ENCODE results near the gene MBNL1.

MBNL1 gene

DNA sequence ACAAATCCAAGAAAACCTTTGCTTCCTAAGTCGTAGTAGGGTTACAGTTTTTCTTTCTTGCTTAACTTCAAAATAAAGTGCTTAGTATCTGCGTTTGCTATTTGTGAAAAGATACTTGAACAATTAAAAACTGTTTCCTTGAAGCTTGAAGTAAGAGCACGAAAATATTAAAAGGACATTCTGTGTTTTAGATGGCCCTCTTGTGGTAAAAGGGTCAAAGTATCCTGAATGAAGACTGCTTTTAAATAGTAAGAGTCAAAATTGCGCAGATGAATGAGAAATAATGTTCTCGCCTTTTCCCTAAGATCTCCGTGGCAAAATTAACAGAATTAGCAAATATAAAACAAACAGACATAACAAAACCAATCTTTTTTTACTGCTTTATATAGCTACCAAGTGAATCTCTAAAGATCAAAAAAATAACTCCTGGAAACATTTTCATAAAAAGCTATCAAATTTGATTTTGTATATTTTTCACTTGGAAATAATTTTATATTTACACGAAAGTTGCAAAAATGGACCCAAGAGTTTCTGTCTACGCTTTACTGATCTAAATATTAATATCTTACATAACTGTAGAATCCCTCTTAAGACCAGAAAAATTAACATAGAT is 175.4 kb downstream of the MBNL1 start:
- H3K4me3 ChIP-seq (ENCODE audit: low read depth, low read length), result no peak overlapping the region
- H3K4me1 ChIP-seq (ENCODE audit: control insufficient read depth, insufficient read depth, low read length), result no peaks in the 10 kb centered on the region
- TF ChIP-seq, protein P1, sequence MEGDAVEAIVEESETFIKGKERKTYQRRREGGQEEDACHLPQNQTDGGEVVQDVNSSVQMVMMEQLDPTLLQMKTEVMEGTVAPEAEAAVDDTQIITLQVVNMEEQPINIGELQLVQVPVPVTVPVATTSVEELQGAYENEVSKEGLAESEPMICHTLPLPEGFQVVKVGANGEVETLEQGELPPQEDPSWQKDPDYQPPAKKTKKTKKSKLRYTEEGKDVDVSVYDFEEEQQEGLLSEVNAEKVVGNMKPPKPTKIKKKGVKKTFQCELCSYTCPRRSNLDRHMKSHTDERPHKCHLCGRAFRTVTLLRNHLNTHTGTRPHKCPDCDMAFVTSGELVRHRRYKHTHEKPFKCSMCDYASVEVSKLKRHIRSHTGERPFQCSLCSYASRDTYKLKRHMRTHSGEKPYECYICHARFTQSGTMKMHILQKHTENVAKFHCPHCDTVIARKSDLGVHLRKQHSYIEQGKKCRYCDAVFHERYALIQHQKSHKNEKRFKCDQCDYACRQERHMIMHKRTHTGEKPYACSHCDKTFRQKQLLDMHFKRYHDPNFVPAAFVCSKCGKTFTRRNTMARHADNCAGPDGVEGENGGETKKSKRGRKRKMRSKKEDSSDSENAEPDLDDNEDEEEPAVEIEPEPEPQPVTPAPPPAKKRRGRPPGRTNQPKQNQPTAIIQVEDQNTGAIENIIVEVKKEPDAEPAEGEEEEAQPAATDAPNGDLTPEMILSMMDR (tag by site-specific recombination; IDR thresholded peaks at IDR 0.05), result 0 out of 2 replicates have a peak, but pooled peaks have one; percentile 14
- peak; percentile 38; the same call in 1 of the 2 replicates for TF ChIP-seq ZNF664 (tag by site-specific recombination; IDR thresholded peaks at IDR 0.05)
- peak; percentile 59 for TF ChIP-seq ZNF654 (tag by site-specific recombination; IDR thresholded peaks at IDR 0.05; ENCODE audit: low read depth)
- TF ChIP-seq FEZF1 (tag by site-specific recombination; IDR thresholded peaks at IDR 0.05), result no peak
- POLR2A ChIA-PET, result interaction anchor here (1.5 kb wide), 1 partner anchor 175 kb away, joined by 3 read pairs; the partner anchor contains the start of gene MBNL1
- peaks cover 0 to 17% of the 10 kb centered on the region in 2 experiments; a peak in 1 of 3 replicates for H3K36me3 ChIP-seq (ENCODE audit: control insufficient read depth in 2 of 2, insufficient read depth in 1 of 2, low read length in 2 of 2)
- H3K9me3 ChIP-seq (ENCODE audit: control insufficient read depth, insufficient read depth, low read depth, low read length), result no peaks in the 10 kb centered on the region
- H3K27ac ChIP-seq (ENCODE audit: extremely low read depth, low read depth, low read length), result no peak overlapping the region
- CTCF ChIA-PET, result interaction anchor here (0.6 to 2.6 kb wide), 16 partner anchors 14 to 970 kb away, joined by 3 to 13 read pairs (median 4); no protein-coding TSS in a partner anchor

DNA sequence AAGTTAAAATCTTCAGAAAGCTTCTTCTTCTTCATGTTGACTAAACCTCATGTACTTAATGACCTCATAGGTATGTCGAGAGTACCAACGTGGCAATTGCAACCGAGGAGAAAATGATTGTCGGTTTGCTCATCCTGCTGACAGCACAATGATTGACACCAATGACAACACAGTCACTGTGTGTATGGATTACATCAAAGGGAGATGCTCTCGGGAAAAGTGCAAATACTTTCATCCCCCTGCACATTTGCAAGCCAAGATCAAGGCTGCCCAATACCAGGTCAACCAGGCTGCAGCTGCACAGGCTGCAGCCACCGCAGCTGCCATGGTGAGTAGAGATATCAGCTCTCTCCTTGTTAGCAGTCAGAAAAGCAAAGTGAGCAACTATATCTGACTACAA is 176.5 kb downstream of the MBNL1 start:
- CTCF ChIA-PET, result interaction anchor here (0.6 to 2.6 kb wide), 3 partner anchors 261 to 396 kb away, joined by 4 to 13 read pairs (median 5); no protein-coding TSS in a partner anchor
- TF ChIP-seq ZNF664 (tag by site-specific recombination; IDR thresholded peaks at IDR 0.05) (no peak), ZNF175 (tag by site-specific recombination; IDR thresholded peaks at IDR 0.05) (no peak), ZNF548 (tag by site-specific recombination; IDR thresholded peaks at IDR 0.05) (no peak), ZNF19 (tag by site-specific recombination; IDR thresholded peaks at IDR 0.05; ENCODE audit: low read depth) (no peak), ZNF837 (tag by site-specific recombination; IDR thresholded peaks at IDR 0.05) (no peak), BCL11B (tag by site-specific recombination; IDR thresholded peaks at IDR 0.05; ENCODE audit: low read depth) (no peak), IKZF3 (tag by site-specific recombination; IDR thresholded peaks at IDR 0.05) (no peak), SP7 (tag by site-specific recombination; IDR thresholded peaks at IDR 0.05) (no peak), ZNF776 (tag by site-specific recombination; IDR thresholded peaks at IDR 0.05; ENCODE audit: borderline replicate concordance) (no peak), ZNF530 (tag by site-specific recombination; IDR thresholded peaks at IDR 0.05; ENCODE audit: low read depth) (no peak), YY2 (tag by site-specific recombination; IDR thresholded peaks at IDR 0.05) (no peak), ZSCAN23 (tag by site-specific recombination; IDR thresholded peaks at IDR 0.05) (no peak), ZFP37 (tag by site-specific recombination; IDR thresholded peaks at IDR 0.05) (no peak)
- TF ChIP-seq, protein P2, sequence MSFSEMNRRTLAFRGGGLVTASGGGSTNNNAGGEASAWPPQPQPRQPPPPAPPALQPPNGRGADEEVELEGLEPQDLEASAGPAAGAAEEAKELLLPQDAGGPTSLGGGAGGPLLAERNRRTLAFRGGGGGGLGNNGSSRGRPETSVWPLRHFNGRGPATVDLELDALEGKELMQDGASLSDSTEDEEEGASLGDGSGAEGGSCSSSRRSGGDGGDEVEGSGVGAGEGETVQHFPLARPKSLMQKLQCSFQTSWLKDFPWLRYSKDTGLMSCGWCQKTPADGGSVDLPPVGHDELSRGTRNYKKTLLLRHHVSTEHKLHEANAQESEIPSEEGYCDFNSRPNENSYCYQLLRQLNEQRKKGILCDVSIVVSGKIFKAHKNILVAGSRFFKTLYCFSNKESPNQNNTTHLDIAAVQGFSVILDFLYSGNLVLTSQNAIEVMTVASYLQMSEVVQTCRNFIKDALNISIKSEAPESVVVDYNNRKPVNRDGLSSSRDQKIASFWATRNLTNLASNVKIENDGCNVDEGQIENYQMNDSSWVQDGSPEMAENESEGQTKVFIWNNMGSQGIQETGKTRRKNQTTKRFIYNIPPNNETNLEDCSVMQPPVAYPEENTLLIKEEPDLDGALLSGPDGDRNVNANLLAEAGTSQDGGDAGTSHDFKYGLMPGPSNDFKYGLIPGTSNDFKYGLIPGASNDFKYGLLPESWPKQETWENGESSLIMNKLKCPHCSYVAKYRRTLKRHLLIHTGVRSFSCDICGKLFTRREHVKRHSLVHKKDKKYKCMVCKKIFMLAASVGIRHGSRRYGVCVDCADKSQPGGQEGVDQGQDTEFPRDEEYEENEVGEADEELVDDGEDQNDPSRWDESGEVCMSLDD (tag by site-specific recombination; IDR thresholded peaks at IDR 0.05), result no peak
- TF ChIP-seq, protein P3, sequence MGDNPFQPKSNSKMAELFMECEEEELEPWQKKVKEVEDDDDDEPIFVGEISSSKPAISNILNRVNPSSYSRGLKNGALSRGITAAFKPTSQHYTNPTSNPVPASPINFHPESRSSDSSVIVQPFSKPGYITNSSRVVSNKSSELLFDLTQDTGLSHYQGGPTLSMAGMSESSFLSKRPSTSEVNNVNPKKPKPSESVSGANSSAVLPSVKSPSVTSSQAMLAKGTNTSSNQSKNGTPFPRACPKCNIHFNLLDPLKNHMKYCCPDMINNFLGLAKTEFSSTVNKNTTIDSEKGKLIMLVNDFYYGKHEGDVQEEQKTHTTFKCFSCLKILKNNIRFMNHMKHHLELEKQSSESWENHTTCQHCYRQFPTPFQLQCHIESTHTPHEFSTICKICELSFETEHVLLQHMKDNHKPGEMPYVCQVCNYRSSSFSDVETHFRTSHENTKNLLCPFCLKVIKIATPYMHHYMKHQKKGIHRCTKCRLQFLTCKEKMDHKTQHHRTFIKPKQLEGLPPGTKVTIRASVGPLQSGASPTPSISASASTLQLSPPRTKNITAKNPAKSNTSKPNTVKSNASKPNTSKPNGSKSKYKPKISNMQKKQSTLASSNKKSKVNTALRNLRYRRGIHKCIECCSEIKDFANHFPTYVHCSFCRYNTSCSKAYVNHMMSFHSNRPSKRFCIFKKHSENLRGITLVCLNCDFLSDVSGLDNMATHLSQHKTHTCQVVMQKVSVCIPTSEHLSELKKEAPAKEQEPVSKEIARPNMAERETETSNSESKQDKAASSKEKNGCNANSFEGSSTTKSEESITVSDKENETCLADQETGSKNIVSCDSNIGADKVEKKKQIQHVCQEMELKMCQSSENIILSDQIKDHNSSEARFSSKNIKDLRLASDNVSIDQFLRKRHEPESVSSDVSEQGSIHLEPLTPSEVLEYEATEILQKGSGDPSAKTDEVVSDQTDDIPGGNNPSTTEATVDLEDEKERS (tag by site-specific recombination; IDR thresholded peaks at IDR 0.05), result no peak
- TF ChIP-seq, protein P4, sequence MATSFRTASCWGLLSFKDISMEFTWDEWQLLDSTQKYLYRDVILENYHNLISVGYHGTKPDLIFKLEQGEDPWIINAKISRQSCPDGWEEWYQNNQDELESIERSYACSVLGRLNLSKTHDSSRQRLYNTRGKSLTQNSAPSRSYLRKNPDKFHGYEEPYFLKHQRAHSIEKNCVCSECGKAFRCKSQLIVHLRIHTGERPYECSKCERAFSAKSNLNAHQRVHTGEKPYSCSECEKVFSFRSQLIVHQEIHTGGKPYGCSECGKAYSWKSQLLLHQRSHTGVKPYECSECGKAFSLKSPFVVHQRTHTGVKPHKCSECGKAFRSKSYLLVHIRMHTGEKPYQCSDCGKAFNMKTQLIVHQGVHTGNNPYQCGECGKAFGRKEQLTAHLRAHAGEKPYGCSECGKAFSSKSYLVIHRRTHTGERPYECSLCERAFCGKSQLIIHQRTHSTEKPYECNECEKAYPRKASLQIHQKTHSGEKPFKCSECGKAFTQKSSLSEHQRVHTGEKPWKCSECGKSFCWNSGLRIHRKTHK (tag by site-specific recombination; IDR thresholded peaks at IDR 0.05), result no peak
- Histone ChIP-seq H3K4me3 (ENCODE audit: low read depth, low read length) (no peak overlapping the region), H3K9me3 (ENCODE audit: control insufficient read depth, insufficient read depth, low read depth, low read length) (no peaks in the 10 kb centered on the region), H3K4me1 (ENCODE audit: control insufficient read depth, insufficient read depth, low read length) (no peaks in the 10 kb centered on the region), H3K27ac (ENCODE audit: extremely low read depth, low read depth, low read length) (no peak overlapping the region), H3K36me3 (ENCODE audit: control insufficient read depth in 2 of 2, insufficient read depth in 1 of 2, low read length in 2 of 2) (peaks cover 0 to 17% of the 10 kb centered on the region in 2 experiments; a peak in 1 of 3 replicates)
- POLR2A ChIA-PET, result no interaction called here

All from HEK293 (cell line).